Measurements from ENCODE around the gene TMCC1. TPM values are rescaled to one million over a fixed set of nuclear protein-coding genes. Genes with fewer than 3 reads are reported as not detected.
"Not testable (repeated sequence)": the region's sequence is repeated elsewhere in the genome, so short reads cannot be mapped to it uniquely, and the experiment has no call there.

The TMCC1 gene
- total RNA-seq, 3 donors from 2014 or later: 12.7 to 14.2 (median 14.1) TPM

- Mint-ChIP-seq H3K27me3 (ENCODE audit: low read depth) (no peaks in the 10 kb centered on the region), H3K4me3 (no peak overlapping the region), H3K9me3 (no peaks in the 10 kb centered on the region), H3K36me3 (ENCODE audit: insufficient read depth) (peaks cover 13% of the 10 kb centered on the region), H3K4me1 (ENCODE audit: low read depth) (peaks cover 12% of the 10 kb centered on the region)
- ATAC-seq: no peak
- DNase-seq: no peak
Measured at GRCh38 chr3:129836381-129837064, 57.0 kb downstream of the TMCC1 start.

- Mint-ChIP-seq H3K4me3 (no peak overlapping the region), H3K4me1 (ENCODE audit: low read depth) (peaks cover 12% of the 10 kb centered on the region), H3K27me3 (ENCODE audit: low read depth) (no peaks in the 10 kb centered on the region), H3K9me3 (no peaks in the 10 kb centered on the region), H3K36me3 (ENCODE audit: insufficient read depth) (peaks cover 8% of the 10 kb centered on the region)
- ATAC-seq (no peak), DNase-seq (no peak)
Measured at GRCh38 chr3:129835198-129835597, 58.3 kb downstream of the TMCC1 start.

GRCh38 chr3:129834580-129834979 lies 58.9 kb downstream of the TMCC1 start:
- no peak for ATAC-seq
- no peaks in the 10 kb centered on the region for H3K27me3 Mint-ChIP-seq (ENCODE audit: low read depth)

GRCh38 chr3:129831942-129832341 lies 61.6 kb downstream of the TMCC1 start:
- not testable (repeated sequence) for DNase-seq; H3K36me3 Mint-ChIP-seq (ENCODE audit: insufficient read depth); H3K9me3 Mint-ChIP-seq; H3K4me3 Mint-ChIP-seq; ATAC-seq; H3K27me3 Mint-ChIP-seq (ENCODE audit: low read depth)
- peaks cover 19% of the 10 kb centered on the region for H3K4me1 Mint-ChIP-seq (ENCODE audit: low read depth)

More at GRCh38 chr3:129834580-129834979, 58.9 kb downstream of the TMCC1 start:
- H3K4me1 Mint-ChIP-seq (ENCODE audit: low read depth): peaks cover 12% of the 10 kb centered on the region
- no peak overlapping the region for H3K4me3 Mint-ChIP-seq
- DNase-seq: no peak
- H3K36me3 Mint-ChIP-seq (ENCODE audit: insufficient read depth): peaks cover 8% of the 10 kb centered on the region
- no peaks in the 10 kb centered on the region for H3K9me3 Mint-ChIP-seq

GRCh38 chr3:129831503-129831902 lies 62.0 kb downstream of the TMCC1 start:
- H3K27me3 Mint-ChIP-seq (ENCODE audit: low read depth): no peaks in the 10 kb centered on the region

GRCh38 chr3:129829640-129830039 lies 63.9 kb downstream of the TMCC1 start:
- Mint-ChIP-seq H3K4me3 (no peak overlapping the region), H3K36me3 (ENCODE audit: insufficient read depth) (no peaks in the 10 kb centered on the region), H3K9me3 (no peaks in the 10 kb centered on the region), H3K4me1 (ENCODE audit: low read depth) (peaks cover 18% of the 10 kb centered on the region), H3K27me3 (ENCODE audit: low read depth) (no peaks in the 10 kb centered on the region)
- no peak for DNase-seq
- ATAC-seq: peak in 1 of 2 donors; percentile 43

More at GRCh38 chr3:129831503-129831902, 62.0 kb downstream of the TMCC1 start:
- Mint-ChIP-seq H3K4me3 (no peak overlapping the region), H3K4me1 (ENCODE audit: low read depth) (peaks cover 16% of the 10 kb centered on the region), H3K36me3 (ENCODE audit: insufficient read depth) (peaks cover 5% of the 10 kb centered on the region), H3K9me3 (no peaks in the 10 kb centered on the region)
- DNase-seq: no peak
- ATAC-seq: no peak

GRCh38 chr3:129827765-129828164 lies 65.7 kb downstream of the TMCC1 start:
- Mint-ChIP-seq H3K9me3 (no peaks in the 10 kb centered on the region), H3K4me3 (no peak overlapping the region), H3K4me1 (ENCODE audit: low read depth) (peaks cover 18% of the 10 kb centered on the region), H3K27me3 (ENCODE audit: low read depth) (no peaks in the 10 kb centered on the region), H3K36me3 (ENCODE audit: insufficient read depth) (peaks cover 3% of the 10 kb centered on the region)
- DNase-seq (no peak), ATAC-seq (peak; percentile 40 to 56)

GRCh38 chr3:129824926-129825541 lies 68.5 kb downstream of the TMCC1 start:
- DNase-seq (peak; percentile 20), ATAC-seq (peak in 1 of 2 donors; percentile 51)
- H3K27me3 Mint-ChIP-seq (ENCODE audit: low read depth): no peaks in the 10 kb centered on the region
- no peaks in the 10 kb centered on the region for H3K9me3 Mint-ChIP-seq
- no peak overlapping the region for H3K4me3 Mint-ChIP-seq
- peaks cover 6% of the 10 kb centered on the region for H3K36me3 Mint-ChIP-seq (ENCODE audit: insufficient read depth)
- H3K4me1 Mint-ChIP-seq (ENCODE audit: low read depth): peaks cover 18% of the 10 kb centered on the region

GRCh38 chr3:129822679-129823078 lies 70.8 kb downstream of the TMCC1 start:
- ATAC-seq: no peak
- Mint-ChIP-seq H3K4me1 (ENCODE audit: low read depth) (peaks cover 10% of the 10 kb centered on the region), H3K4me3 (no peak overlapping the region), H3K9me3 (no peaks in the 10 kb centered on the region), H3K36me3 (ENCODE audit: insufficient read depth) (peaks cover 11% of the 10 kb centered on the region), H3K27me3 (ENCODE audit: low read depth) (no peaks in the 10 kb centered on the region)
- no peak for DNase-seq

- peaks cover 11% of the 10 kb centered on the region for H3K36me3 Mint-ChIP-seq (ENCODE audit: insufficient read depth)
- no peaks in the 10 kb centered on the region for H3K9me3 Mint-ChIP-seq
- no peaks in the 10 kb centered on the region for H3K27me3 Mint-ChIP-seq (ENCODE audit: low read depth)
- no peak for DNase-seq
- no peak overlapping the region for H3K4me3 Mint-ChIP-seq
- no peak for ATAC-seq
- peaks cover 5% of the 10 kb centered on the region for H3K4me1 Mint-ChIP-seq (ENCODE audit: low read depth)
Measured at GRCh38 chr3:129822241-129822640, 71.3 kb downstream of the TMCC1 start.

GRCh38 chr3:129820587-129820986 lies 72.9 kb downstream of the TMCC1 start:
- Mint-ChIP-seq H3K4me1 (ENCODE audit: low read depth) (peaks cover 6% of the 10 kb centered on the region), H3K4me3 (no peak overlapping the region), H3K27me3 (ENCODE audit: low read depth) (no peaks in the 10 kb centered on the region), H3K36me3 (ENCODE audit: insufficient read depth) (peaks cover 20% of the 10 kb centered on the region), H3K9me3 (no peaks in the 10 kb centered on the region)
- DNase-seq: no peak
- ATAC-seq: no peak

- no peak overlapping the region for H3K4me3 Mint-ChIP-seq
- DNase-seq (no peak), ATAC-seq (no peak)
- H3K27me3 Mint-ChIP-seq (ENCODE audit: low read depth): no peaks in the 10 kb centered on the region
- peaks cover 23% of the 10 kb centered on the region for H3K36me3 Mint-ChIP-seq (ENCODE audit: insufficient read depth)
- no peaks in the 10 kb centered on the region for H3K9me3 Mint-ChIP-seq
- peaks cover 19% of the 10 kb centered on the region for H3K4me1 Mint-ChIP-seq (ENCODE audit: low read depth)
Measured at GRCh38 chr3:129812589-129812988, 80.9 kb downstream of the TMCC1 start.

- H3K4me1 Mint-ChIP-seq (ENCODE audit: low read depth): peaks cover 15% of the 10 kb centered on the region
- no peaks in the 10 kb centered on the region for H3K27me3 Mint-ChIP-seq (ENCODE audit: low read depth)
- H3K9me3 Mint-ChIP-seq: no peaks in the 10 kb centered on the region
- peaks cover 10% of the 10 kb centered on the region for H3K36me3 Mint-ChIP-seq (ENCODE audit: insufficient read depth)
- no peak for DNase-seq
- H3K4me3 Mint-ChIP-seq: no peak overlapping the region
- ATAC-seq: no peak
Measured at GRCh38 chr3:129809297-129809696, 84.2 kb downstream of the TMCC1 start.

- ATAC-seq (no peak), DNase-seq (no peak)
- no peak overlapping the region for H3K4me3 Mint-ChIP-seq
- H3K36me3 Mint-ChIP-seq (ENCODE audit: insufficient read depth): no peaks in the 10 kb centered on the region
- H3K27me3 Mint-ChIP-seq (ENCODE audit: low read depth): no peaks in the 10 kb centered on the region
- H3K9me3 Mint-ChIP-seq: no peaks in the 10 kb centered on the region
- H3K4me1 Mint-ChIP-seq (ENCODE audit: low read depth): peaks cover 15% of the 10 kb centered on the region
Measured at GRCh38 chr3:129796146-129796545, 97.4 kb downstream of the TMCC1 start.
